ENCODE results near the gene PREX1.

The PREX1 gene

DNA sequence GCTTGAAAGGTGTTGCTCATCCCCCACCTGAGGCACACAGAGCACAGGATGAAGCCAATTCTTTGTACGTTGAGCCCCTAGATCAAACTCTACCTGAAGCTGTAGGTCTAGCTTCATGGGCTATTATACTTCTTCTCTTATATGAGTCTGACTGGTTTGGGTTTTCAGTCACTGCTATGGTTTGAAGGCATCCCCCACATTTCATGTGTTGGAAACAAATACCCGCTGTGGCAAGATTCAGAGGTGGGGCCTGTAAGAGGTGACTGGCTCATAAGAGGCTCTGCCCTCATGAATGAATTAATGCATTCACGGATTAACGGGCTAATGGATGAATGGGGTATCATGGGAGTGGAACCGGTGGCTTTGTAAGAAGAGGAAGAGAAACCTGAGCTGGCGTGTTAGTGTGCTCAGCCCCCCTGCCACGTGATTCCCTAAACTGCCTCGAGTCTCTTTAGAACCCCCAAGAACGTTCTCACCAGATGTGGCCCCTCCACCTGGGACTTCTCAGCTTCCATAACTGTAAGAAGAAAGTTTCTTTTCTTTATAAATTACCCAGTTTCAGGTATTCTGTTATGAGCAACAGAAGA is 39.2 kb downstream of the PREX1 start:
- H3K4me3 ChIP-seq (ENCODE audit: low read depth, low read length): no peak overlapping the region
- TF ChIP-seq, protein P1, sequence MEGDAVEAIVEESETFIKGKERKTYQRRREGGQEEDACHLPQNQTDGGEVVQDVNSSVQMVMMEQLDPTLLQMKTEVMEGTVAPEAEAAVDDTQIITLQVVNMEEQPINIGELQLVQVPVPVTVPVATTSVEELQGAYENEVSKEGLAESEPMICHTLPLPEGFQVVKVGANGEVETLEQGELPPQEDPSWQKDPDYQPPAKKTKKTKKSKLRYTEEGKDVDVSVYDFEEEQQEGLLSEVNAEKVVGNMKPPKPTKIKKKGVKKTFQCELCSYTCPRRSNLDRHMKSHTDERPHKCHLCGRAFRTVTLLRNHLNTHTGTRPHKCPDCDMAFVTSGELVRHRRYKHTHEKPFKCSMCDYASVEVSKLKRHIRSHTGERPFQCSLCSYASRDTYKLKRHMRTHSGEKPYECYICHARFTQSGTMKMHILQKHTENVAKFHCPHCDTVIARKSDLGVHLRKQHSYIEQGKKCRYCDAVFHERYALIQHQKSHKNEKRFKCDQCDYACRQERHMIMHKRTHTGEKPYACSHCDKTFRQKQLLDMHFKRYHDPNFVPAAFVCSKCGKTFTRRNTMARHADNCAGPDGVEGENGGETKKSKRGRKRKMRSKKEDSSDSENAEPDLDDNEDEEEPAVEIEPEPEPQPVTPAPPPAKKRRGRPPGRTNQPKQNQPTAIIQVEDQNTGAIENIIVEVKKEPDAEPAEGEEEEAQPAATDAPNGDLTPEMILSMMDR (IDR thresholded peaks at IDR 0.05; ENCODE audit: borderline replicate concordance, insufficient read depth, low read depth, low read length): no peak

DNA sequence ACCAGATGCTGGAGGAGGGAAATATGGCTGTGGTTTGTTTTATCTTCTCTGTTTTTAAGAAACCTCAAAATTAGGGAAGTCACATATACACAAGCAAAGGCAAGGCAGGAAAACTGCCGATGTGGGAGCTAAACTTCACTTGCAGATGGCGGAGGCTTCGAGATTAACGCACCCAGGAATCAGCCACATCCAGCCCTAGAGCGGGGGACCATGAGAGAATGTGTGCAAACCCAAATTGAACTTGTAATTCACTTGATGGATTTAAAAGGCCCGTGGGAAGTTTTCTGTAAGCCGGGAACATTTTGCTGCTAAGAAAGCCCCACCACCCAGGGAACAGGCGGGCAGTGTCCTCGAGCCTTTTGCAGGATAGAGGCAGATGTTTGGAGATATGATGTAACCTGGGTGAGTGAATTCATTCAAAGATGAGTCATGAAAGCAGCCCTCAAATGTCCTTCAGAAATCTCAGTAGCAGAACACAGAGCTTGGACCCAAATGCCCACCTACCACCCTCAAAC is 39.9 kb downstream of the PREX1 start:
- TF ChIP-seq, protein P1 (IDR thresholded peaks at IDR 0.05; ENCODE audit: borderline replicate concordance, insufficient read depth, low read depth, low read length): no peak
- H3K4me3 ChIP-seq (ENCODE audit: low read depth, low read length): no peak overlapping the region

- TF ChIP-seq, protein P1 (IDR thresholded peaks at IDR 0.05; ENCODE audit: borderline replicate concordance, insufficient read depth, low read depth, low read length): no peak
- H3K4me3 ChIP-seq (ENCODE audit: low read depth, low read length): no peak overlapping the region
Measured at GRCh38 chr20:48786951-48787705, 40.7 kb downstream of the PREX1 start.

- TF ChIP-seq, protein P1 (IDR thresholded peaks at IDR 0.05; ENCODE audit: borderline replicate concordance, insufficient read depth, low read depth, low read length): no peak
- H3K4me3 ChIP-seq (ENCODE audit: low read depth, low read length): no peak overlapping the region
Measured at GRCh38 chr20:48785801-48786200, 42.0 kb downstream of the PREX1 start.

GRCh38 chr20:48785256-48785655 is 42.5 kb downstream of the PREX1 start:
- H3K4me3 ChIP-seq (ENCODE audit: low read depth, low read length): no peak overlapping the region
- TF ChIP-seq, protein P1 (IDR thresholded peaks at IDR 0.05; ENCODE audit: borderline replicate concordance, insufficient read depth, low read depth, low read length): no peak

- TF ChIP-seq, protein P1 (IDR thresholded peaks at IDR 0.05; ENCODE audit: borderline replicate concordance, insufficient read depth, low read depth, low read length): no peak
Measured at GRCh38 chr20:48784273-48784641, 43.5 kb downstream of the PREX1 start.

More at GRCh38 chr20:48784273-48784641, 43.5 kb downstream of the PREX1 start:
- H3K4me3 ChIP-seq (ENCODE audit: low read depth, low read length): no peak overlapping the region
